ENCODE results near the gene ZNF618.

GRCh38 chr9:114093761-114094505, 217.8 kb downstream of the ZNF618 start:
- TF ChIP-seq, protein P1, sequence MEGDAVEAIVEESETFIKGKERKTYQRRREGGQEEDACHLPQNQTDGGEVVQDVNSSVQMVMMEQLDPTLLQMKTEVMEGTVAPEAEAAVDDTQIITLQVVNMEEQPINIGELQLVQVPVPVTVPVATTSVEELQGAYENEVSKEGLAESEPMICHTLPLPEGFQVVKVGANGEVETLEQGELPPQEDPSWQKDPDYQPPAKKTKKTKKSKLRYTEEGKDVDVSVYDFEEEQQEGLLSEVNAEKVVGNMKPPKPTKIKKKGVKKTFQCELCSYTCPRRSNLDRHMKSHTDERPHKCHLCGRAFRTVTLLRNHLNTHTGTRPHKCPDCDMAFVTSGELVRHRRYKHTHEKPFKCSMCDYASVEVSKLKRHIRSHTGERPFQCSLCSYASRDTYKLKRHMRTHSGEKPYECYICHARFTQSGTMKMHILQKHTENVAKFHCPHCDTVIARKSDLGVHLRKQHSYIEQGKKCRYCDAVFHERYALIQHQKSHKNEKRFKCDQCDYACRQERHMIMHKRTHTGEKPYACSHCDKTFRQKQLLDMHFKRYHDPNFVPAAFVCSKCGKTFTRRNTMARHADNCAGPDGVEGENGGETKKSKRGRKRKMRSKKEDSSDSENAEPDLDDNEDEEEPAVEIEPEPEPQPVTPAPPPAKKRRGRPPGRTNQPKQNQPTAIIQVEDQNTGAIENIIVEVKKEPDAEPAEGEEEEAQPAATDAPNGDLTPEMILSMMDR (IDR thresholded peaks at IDR 0.05): no peak
- TF ChIP-seq EP300 (IDR thresholded peaks at IDR 0.05) (no peak), POLR2AphosphoS5 (IDR thresholded peaks at IDR 0.05) (no peak), POLR2A (IDR thresholded peaks at IDR 0.05) (no peak)
